Testis (tissue), 3 donors: Measurements from ENCODE around the gene TRIL. TPM values are rescaled to one million over a fixed set of nuclear protein-coding genes. Genes with fewer than 3 reads are reported as not detected.
A peak's percentile ranks its signal among the peaks of the same experiment; 100 is the strongest.

Experiments
- DNase-seq: peaks from one replicate; pipeline ENCODE4 v3.0.0-alpha.2; 2019
- H3K27ac ChIP-seq, 2 donors: fragments of 200-600 bp; sonication (generic); one replicate each; pipeline ENCODE4 v1.5.1; 2019
- H3K27me3 ChIP-seq: fragments of 200-600 bp; sonication (generic); one replicate; pipeline ENCODE4 v1.5.1; 2019
- H3K36me3 ChIP-seq: fragments of 200-600 bp; sonication (generic); one replicate; pipeline ENCODE4 v1.5.1; 2017; ENCODE audit warnings: low read depth; ENCODE audit errors: missing control alignments
- H3K4me1 ChIP-seq: fragments of 200-600 bp; sonication (generic); one replicate; pipeline ENCODE4 v1.5.1; 2019
- H3K4me3 ChIP-seq, 2 donors: fragments of 200-600 bp; sonication (generic); one replicate each; pipeline ENCODE4 v1.5.1; 2017 to 2019
- H3K9me3 ChIP-seq: fragments of 200-600 bp; sonication (generic); one replicate; pipeline ENCODE4 v1.5.1; 2017
- CTCF ChIP-seq, 3 experiments: fragments of 450-650 bp in 2 of 3; fragments of 200-600 bp in 1 of 3; sonication (generic) in 1 of 3; IDR thresholded peaks; one replicate each; pipeline ENCODE4 v1.5.1; 2016 to 2019; ENCODE audit warnings: antibody characterized with exemption in 3 of 3, mild to moderate bottlenecking in 2 of 3, moderate library complexity in 1 of 3
- POLR2A ChIP-seq: fragments of 450-650 bp; IDR thresholded peaks from one replicate; pipeline ENCODE4 v1.6.1; 2017; ENCODE audit warnings: antibody characterized with exemption, mild to moderate bottlenecking, moderate library complexity
- WGBS, 2 donors: methylation state at CpG; one replicate each; pipeline ENCODE4 v1.1.5; 2018; 5-methylcytosine and 5-hydroxymethylcytosine counted together
- intact Hi-C: fragments of 100-400 bp; cut with DNase I; formaldehyde crosslinking; loops from one replicate; pipeline ENCODE4 v1.15.1; 2023; ENCODE audit warnings: low total_unique reads
- polyA plus RNA-seq: library from polyadenylated mRNA; stranded (reverse); fragments of 350-450 nt; fragmentation: Illumina TruSeq; extraction: RNeasy Lipid Tissue Mini Kit (QIAGEN cat#74804); gene quantifications from one replicate; pipeline ENCODE4 v1.2.3, GENCODE V29; 2014; ENCODE audit warnings: low read depth, low replicate concordance; ENCODE audit not compliant: insufficient read depth
- total RNA-seq, 2 donors: library from RNA; depleted of rRNA; stranded (reverse); fragments of >200 nt; gene quantifications; one replicate each; pipeline ENCODE4 v1.2.3, GENCODE V29; 2016

Gene TRIL
- total and polyA plus RNA-seq, 3 donors from 2014 or later: 0.99 to 2.0 (median 1.3) TPM

DNA sequence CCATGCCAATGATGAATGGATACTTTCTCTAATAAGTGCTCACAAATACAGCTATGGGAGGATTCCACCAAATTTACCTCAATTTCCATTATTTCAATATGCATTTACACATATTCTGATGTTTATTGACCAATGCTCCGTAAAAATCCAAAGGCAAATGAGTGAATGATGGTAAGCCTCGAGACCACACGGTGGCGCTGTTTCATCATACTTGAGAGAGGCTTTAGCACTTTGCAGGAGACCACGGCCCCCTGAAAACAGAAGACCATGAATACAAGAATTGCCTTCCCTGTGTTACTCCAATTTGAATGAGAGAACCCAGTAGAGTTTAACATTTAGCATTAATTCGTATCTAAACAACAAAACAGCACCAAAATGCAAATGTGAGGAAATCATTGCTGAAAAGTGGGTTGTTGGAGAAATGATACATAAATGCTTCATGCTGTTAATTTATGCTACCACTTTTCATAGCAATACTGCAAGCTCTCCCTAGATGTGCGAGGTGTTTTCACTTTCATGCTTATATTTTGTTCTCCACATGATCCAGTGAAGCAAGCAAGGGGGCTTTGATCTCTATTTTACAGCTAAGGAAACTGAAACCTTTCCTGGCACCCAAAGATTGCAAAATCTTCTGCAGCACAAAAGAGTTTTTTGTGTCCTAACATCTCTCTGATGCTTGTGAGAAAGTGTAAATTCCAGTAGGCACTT is 35.4 kb downstream of the TRIL start:
- peak; percentile 87 for DNase-seq
- H3K4me1 ChIP-seq: peaks cover 4% of the 10 kb centered on the region
- H3K36me3 ChIP-seq: no peaks in the 10 kb centered on the region
- intact Hi-C loops: loop anchor here (5.0 kb wide), 1 partner anchor 485 kb away; no protein-coding TSS in a partner anchor
- H3K27ac ChIP-seq: no peak overlapping the region
- 12 to 15% methylated on average over 7 of the region's 7 CpGs for WGBS, 2 donors
- no peaks in the 10 kb centered on the region for H3K9me3 ChIP-seq
- H3K4me3 ChIP-seq: no peak overlapping the region
- H3K27me3 ChIP-seq: no peaks in the 10 kb centered on the region
- no peak for TF ChIP-seq POLR2A
- TF ChIP-seq CTCF (IDR thresholded peaks at IDR 0.05): peak; percentile 84 to 91 (median 89)

DNA sequence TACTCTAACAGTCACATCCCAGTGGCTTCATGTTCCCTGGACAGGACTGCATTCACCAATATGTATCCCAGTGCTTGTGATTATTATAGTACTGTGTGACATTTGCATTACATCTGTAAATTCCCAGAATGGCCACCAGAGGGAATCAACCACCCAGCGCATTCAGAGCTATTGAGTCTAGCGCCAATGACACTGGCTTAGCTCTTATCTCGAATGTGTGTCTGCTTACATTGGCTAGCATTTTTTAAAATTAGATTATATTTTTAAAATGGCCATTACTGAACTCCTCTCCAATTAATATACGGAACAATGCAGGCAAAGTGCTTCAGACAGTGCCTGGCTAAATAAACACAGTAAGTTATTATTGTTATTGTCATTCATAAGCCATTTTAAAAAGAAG is 36.3 kb downstream of the TRIL start:
- Histone ChIP-seq H3K27ac (no peak overlapping the region), H3K27me3 (no peaks in the 10 kb centered on the region), H3K4me1 (peaks cover 4% of the 10 kb centered on the region), H3K9me3 (no peaks in the 10 kb centered on the region), H3K36me3 (no peaks in the 10 kb centered on the region), H3K4me3 (no peak overlapping the region)
- peak; percentile 59 for DNase-seq
- TF ChIP-seq POLR2A (no peak), CTCF (IDR thresholded peaks at IDR 0.05) (peak; percentile 92 to 93 (median 93))
- intact Hi-C loops: loop anchor here (5.0 kb wide), 1 partner anchor 485 kb away; no protein-coding TSS in a partner anchor
- WGBS, 2 donors: 3 to 8% methylated on average over 4 of the region's 4 CpGs

DNA sequence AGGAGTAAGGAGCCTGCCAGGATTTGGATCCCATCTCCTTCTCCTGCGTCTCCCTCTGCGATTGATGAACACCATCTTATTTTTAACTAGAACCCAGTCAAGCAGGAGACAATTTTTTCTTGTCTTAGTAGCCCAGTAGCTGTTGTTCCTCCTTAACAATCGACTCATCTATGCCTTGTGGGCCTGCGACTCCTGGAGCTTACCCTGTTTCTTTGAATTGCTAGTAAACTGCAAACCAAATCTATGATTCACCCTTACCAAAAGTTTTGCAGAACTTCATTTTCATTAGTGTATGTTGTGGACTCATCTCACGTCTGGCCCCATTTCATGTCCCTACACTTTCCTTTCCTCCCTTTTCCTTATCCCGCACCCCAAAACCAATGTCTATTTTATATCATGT is 37.7 kb downstream of the TRIL start:
- no peaks in the 10 kb centered on the region for H3K36me3 ChIP-seq
- H3K4me1 ChIP-seq: no peaks in the 10 kb centered on the region
- H3K27me3 ChIP-seq: no peaks in the 10 kb centered on the region
- no peaks in the 10 kb centered on the region for H3K9me3 ChIP-seq
- intact Hi-C loops: loop anchor here (5.0 kb wide), 1 partner anchor 487 kb away; no protein-coding TSS in a partner anchor
- no peak for DNase-seq
- H3K4me3 ChIP-seq: no peak overlapping the region
- TF ChIP-seq POLR2A: no peak
- TF ChIP-seq CTCF (IDR thresholded peaks at IDR 0.05): no peak
- WGBS, 2 donors: 93 to 95% methylated on average over 6 of the region's 6 CpGs
- no peak overlapping the region for H3K27ac ChIP-seq

DNA sequence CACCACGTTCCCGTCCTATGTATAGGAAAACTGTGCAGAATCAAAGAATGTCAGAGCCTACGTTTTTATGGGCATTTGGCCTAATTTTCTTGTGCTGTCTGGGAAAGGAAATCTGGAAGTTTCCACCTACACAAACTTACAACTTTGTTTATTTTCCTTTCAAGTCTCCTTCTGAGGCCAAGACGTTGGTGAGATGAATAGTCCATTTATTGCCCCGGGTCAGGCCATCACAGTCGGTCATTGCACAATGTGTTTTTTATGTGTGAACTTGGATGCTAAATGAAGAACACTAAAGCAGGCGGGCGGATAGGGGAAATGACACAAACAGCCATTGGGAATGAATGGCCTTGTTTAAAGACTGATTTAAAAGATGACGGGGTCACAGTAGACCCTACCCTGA is 38.6 kb downstream of the TRIL start:
- no peak overlapping the region for H3K27ac ChIP-seq
- WGBS, 2 donors: 62 to 80% methylated on average over 9 of the region's 9 CpGs
- DNase-seq: no peak

More for the DNA sequence above, 38.6 kb downstream of the TRIL start:
- Histone ChIP-seq H3K27me3 (no peaks in the 10 kb centered on the region), H3K4me3 (no peak overlapping the region), H3K4me1 (no peaks in the 10 kb centered on the region), H3K9me3 (no peaks in the 10 kb centered on the region), H3K36me3 (no peaks in the 10 kb centered on the region)
- intact Hi-C loops: no loop called here
- TF ChIP-seq CTCF (IDR thresholded peaks at IDR 0.05) (no peak), POLR2A (no peak)
